Measurements from ENCODE around the gene PALD1. TPM values are rescaled to one million over a fixed set of nuclear protein-coding genes. Genes with fewer than 3 reads are reported as not detected.
"Not testable (repeated sequence)": the region's sequence is repeated elsewhere in the genome, so short reads cannot be mapped to it uniquely, and the experiment has no call there.

Gene PALD1
- total RNA-seq, 3 donors from 2014 or later (not counting 1 experiment from before 2014, with no cell fraction given): 0.21 TPM; not detected in 2

- H3K27me3 Mint-ChIP-seq (ENCODE audit: low read depth in 2 of 2): no peaks in the 10 kb centered on the region
- DNase-seq (peak; percentile 35 to 79), ATAC-seq (peak; percentile 48 to 61 (median 50))
- H3K27me3 ChIP-seq (ENCODE audit: control insufficient read depth, insufficient read depth, low read length): no peaks in the 10 kb centered on the region
- H3K4me3 Mint-ChIP-seq: peak overlapping the region; percentile 91
- H3K36me3 Mint-ChIP-seq: no peaks in the 10 kb centered on the region
- no peak for TF ChIP-seq CTCF (IDR thresholded peaks at IDR 0.05)
- H3K9me3 ChIP-seq (ENCODE audit: control insufficient read depth, insufficient read depth, low read length): no peaks in the 10 kb centered on the region
- peak overlapping the region; percentile 89 to 92 for H3K27ac Mint-ChIP-seq
- H3K4me1 Mint-ChIP-seq: peaks cover 60 to 61% of the 10 kb centered on the region in 2 donors
- H3K9me3 Mint-ChIP-seq: no peaks in the 10 kb centered on the region
- intact Hi-C loops (cut with micrococcal nuclease): loop anchor here (2.0 kb wide), 1 partner anchor 24 kb away; the partner anchor contains the start of gene PRF1
- H3K4me3 ChIP-seq (ENCODE audit: low read length): no peak overlapping the region
- H3K4me1 ChIP-seq (ENCODE audit: control insufficient read depth, insufficient read depth, low read length): peaks cover 61% of the 10 kb centered on the region
- WGBS (ENCODE audit: insufficient coverage): 6% methylated on average over 5 of the region's 7 CpGs
- peak overlapping the region; percentile 16 for H3K27ac ChIP-seq (ENCODE audit: low read length)
- no peaks in the 10 kb centered on the region for H3K36me3 ChIP-seq (ENCODE audit: control insufficient read depth, insufficient read depth, low read length)
Measured at GRCh38 chr10:70578371-70578947, 99.9 kb downstream of the PALD1 start.

- H3K4me1 ChIP-seq (ENCODE audit: control insufficient read depth, insufficient read depth, low read length): peaks cover 54% of the 10 kb centered on the region
- H3K36me3 ChIP-seq (ENCODE audit: control insufficient read depth, insufficient read depth, low read length): no peaks in the 10 kb centered on the region
- H3K9me3 Mint-ChIP-seq: no peaks in the 10 kb centered on the region
- DNase-seq (peak in 1 of 2 donors; percentile 60), ATAC-seq (peak; percentile 46 to 70 (median 58))
- no peaks in the 10 kb centered on the region for H3K9me3 ChIP-seq (ENCODE audit: control insufficient read depth, insufficient read depth, low read length)
- no peaks in the 10 kb centered on the region for H3K27me3 ChIP-seq (ENCODE audit: control insufficient read depth, insufficient read depth, low read length)
- H3K27ac ChIP-seq (ENCODE audit: low read length): peak overlapping the region; percentile 44
- no peak for TF ChIP-seq CTCF (IDR thresholded peaks at IDR 0.05)
- peaks cover 53 to 56% of the 10 kb centered on the region in 2 donors for H3K4me1 Mint-ChIP-seq
- H3K4me3 Mint-ChIP-seq: peak overlapping the region; percentile 91
- no peaks in the 10 kb centered on the region for H3K36me3 Mint-ChIP-seq
- no peaks in the 10 kb centered on the region for H3K27me3 Mint-ChIP-seq (ENCODE audit: low read depth in 2 of 2)
- no peak overlapping the region for H3K4me3 ChIP-seq (ENCODE audit: low read length)
- intact Hi-C loops (cut with micrococcal nuclease): loop anchor here (2.0 kb wide), 1 partner anchor 23 kb away; the partner anchor contains the start of gene PRF1
- peak overlapping the region; percentile 89 to 92 for H3K27ac Mint-ChIP-seq
- 50% methylated on average over 3 of the region's 3 CpGs for WGBS (ENCODE audit: insufficient coverage)
Measured at GRCh38 chr10:70579234-70580002, 100.9 kb downstream of the PALD1 start.

GRCh38 chr10:70581176-70581575 is 102.6 kb downstream of the PALD1 start:
- Mint-ChIP-seq H3K27ac (peak overlapping the region in 1 of 2 donors; percentile 34), H3K4me3 (peak overlapping the region; percentile 37), H3K4me1 (peaks cover 51 to 56% of the 10 kb centered on the region in 2 donors)
- H3K36me3 ChIP-seq (ENCODE audit: control insufficient read depth, insufficient read depth, low read length); H3K27ac ChIP-seq (ENCODE audit: low read length); intact Hi-C loops (cut with micrococcal nuclease); DNase-seq; H3K9me3 Mint-ChIP-seq; ATAC-seq; H3K27me3 ChIP-seq (ENCODE audit: control insufficient read depth, insufficient read depth, low read length); H3K27me3 Mint-ChIP-seq (ENCODE audit: low read depth in 2 of 2); H3K9me3 ChIP-seq (ENCODE audit: control insufficient read depth, insufficient read depth, low read length); H3K36me3 Mint-ChIP-seq; H3K4me3 ChIP-seq (ENCODE audit: low read length): not testable (repeated sequence)
- 97% methylated on average over 5 of the region's 5 CpGs for WGBS (ENCODE audit: insufficient coverage)
- H3K4me1 ChIP-seq (ENCODE audit: control insufficient read depth, insufficient read depth, low read length): peaks cover 48% of the 10 kb centered on the region

Measured in natural killer cell (primary cell).